ENCODE data around the gene EZR. TPM values are rescaled to one million over a fixed set of nuclear protein-coding genes. Genes with fewer than 3 reads are reported as not detected.
A peak's percentile ranks its signal among the peaks of the same experiment; 100 is the strongest.

The EZR gene
- total RNA-seq, 4 donors from 2014 or later = 83.7 to 168 (median 144) TPM

DNA sequence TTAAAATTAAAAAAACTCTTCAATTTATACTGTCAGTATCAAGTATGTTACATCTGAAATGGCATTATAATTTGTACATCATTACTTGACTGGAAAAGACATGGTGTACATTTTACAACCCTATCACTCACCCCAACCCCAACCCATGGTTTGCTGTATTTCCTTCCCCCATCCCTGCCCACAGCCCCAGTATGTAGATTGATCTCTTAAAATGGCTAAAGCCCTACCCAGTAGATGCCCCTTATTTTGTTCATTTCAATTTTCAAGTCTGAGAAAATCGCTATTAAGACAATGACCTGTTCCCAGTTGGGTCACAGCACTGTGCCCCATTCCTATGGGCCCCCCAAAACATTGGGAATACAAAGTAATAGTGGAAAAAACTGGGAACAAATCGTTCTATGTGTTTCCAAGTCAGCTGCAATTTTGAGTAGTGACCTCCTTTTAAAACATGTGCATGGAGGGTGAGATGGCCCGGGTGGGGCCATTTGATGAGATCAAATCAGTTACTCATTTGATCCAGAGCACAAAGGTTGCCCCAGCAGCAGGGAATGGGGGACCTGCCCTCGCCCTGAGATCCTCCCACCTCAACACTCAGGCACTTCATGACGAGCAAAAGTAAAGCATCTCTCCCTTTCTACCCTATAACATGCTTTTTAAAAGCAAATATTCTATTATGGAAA, 13.3 kb downstream of the EZR start:
- 82 to 87% methylated on average over 5 of the region's 5 CpGs for WGBS, 2 donors
- Histone ChIP-seq H3K4me3 (no peak overlapping the region), H3K4me1 (peaks cover 0 to 60% (median 26%) of the 10 kb centered on the region in 4 donors), H3K36me3 (peaks cover 0 to 10% (median 0%) of the 10 kb centered on the region in 3 donors), H3K9me3 (no peaks in the 10 kb centered on the region), H3K27me3 (no peaks in the 10 kb centered on the region), H3K27ac (no peak overlapping the region)
- no peak for DNase-seq (ENCODE audit: low spot score in 2 of 2)
- no peak for TF ChIP-seq POLR2A (IDR thresholded peaks at IDR 0.05)
- no peak for TF ChIP-seq EP300 (IDR thresholded peaks at IDR 0.05)
- TF ChIP-seq, protein P1, sequence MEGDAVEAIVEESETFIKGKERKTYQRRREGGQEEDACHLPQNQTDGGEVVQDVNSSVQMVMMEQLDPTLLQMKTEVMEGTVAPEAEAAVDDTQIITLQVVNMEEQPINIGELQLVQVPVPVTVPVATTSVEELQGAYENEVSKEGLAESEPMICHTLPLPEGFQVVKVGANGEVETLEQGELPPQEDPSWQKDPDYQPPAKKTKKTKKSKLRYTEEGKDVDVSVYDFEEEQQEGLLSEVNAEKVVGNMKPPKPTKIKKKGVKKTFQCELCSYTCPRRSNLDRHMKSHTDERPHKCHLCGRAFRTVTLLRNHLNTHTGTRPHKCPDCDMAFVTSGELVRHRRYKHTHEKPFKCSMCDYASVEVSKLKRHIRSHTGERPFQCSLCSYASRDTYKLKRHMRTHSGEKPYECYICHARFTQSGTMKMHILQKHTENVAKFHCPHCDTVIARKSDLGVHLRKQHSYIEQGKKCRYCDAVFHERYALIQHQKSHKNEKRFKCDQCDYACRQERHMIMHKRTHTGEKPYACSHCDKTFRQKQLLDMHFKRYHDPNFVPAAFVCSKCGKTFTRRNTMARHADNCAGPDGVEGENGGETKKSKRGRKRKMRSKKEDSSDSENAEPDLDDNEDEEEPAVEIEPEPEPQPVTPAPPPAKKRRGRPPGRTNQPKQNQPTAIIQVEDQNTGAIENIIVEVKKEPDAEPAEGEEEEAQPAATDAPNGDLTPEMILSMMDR (IDR thresholded peaks at IDR 0.05) = no peak

DNA sequence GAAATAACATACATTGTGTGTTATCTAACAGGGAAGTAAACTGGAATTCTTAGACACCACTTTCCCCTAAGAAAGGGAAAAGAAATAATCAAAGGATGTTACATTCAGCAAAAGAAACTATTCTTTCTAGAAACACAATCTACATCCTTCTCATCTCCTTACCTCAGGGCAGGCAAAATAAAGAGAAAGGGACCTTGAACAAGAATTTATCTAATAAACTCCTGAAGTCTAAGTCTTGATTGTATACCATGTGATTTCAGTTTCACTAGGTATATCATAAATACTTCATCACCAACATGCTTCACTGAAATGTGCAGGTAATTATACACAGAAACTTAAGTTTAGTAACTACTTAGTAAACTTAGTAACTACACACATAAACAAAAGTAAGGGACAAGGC, 15.0 kb downstream of the EZR start:
- no peak for DNase-seq (ENCODE audit: low spot score in 2 of 2)
- peaks cover 4 to 66% (median 28%) of the 10 kb centered on the region in 4 donors for H3K4me1 ChIP-seq
- TF ChIP-seq EP300 (IDR thresholded peaks at IDR 0.05) (no peak), POLR2A (IDR thresholded peaks at IDR 0.05) (no peak)
- TF ChIP-seq, protein P1 (IDR thresholded peaks at IDR 0.05) = no peak
- peaks cover 0 to 10% (median 5%) of the 10 kb centered on the region in 3 donors for H3K36me3 ChIP-seq
- H3K9me3 ChIP-seq = no peaks in the 10 kb centered on the region
- peak overlapping the region in 1 of 4 donors; percentile 8 for H3K4me3 ChIP-seq
- peak overlapping the region in 3 of 4 donors; percentile 17 to 71 (median 39) for H3K27ac ChIP-seq
- H3K27me3 ChIP-seq = no peaks in the 10 kb centered on the region

DNA sequence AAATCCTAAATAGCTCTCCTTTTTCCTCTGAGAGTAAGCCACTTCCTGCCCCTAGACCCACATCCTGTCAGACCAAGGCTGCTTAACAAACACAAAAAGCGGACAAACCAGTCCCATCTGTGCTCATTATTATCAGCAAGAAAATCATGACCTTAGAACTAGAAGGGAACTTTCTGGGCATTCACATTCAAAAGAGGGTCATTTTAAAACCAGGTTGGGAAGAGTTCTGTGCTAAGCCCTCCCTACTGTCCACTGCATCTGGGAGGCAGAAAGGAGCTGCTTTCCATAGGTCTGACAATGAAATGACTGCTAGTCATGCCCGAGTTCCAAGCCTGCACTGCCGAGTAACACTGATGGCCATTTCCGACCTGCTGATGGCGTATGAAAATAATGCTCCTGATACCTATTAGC, 15.4 kb downstream of the EZR start:
- Histone ChIP-seq H3K4me1 (peaks cover 4 to 66% (median 33%) of the 10 kb centered on the region in 4 donors), H3K4me3 (peak overlapping the region in 1 of 4 donors; percentile 8), H3K27ac (peak overlapping the region in 3 of 4 donors; percentile 17 to 71 (median 39)), H3K9me3 (no peaks in the 10 kb centered on the region), H3K36me3 (peaks cover 0 to 10% (median 5%) of the 10 kb centered on the region in 3 donors), H3K27me3 (no peaks in the 10 kb centered on the region)
- DNase-seq (ENCODE audit: low spot score in 2 of 2) = no peak
- WGBS, 2 donors = 38 to 58% methylated on average over 5 of the region's 5 CpGs
- TF ChIP-seq, protein P1 (IDR thresholded peaks at IDR 0.05) = no peak
- no peak for TF ChIP-seq POLR2A (IDR thresholded peaks at IDR 0.05)
- no peak for TF ChIP-seq EP300 (IDR thresholded peaks at IDR 0.05)

DNA sequence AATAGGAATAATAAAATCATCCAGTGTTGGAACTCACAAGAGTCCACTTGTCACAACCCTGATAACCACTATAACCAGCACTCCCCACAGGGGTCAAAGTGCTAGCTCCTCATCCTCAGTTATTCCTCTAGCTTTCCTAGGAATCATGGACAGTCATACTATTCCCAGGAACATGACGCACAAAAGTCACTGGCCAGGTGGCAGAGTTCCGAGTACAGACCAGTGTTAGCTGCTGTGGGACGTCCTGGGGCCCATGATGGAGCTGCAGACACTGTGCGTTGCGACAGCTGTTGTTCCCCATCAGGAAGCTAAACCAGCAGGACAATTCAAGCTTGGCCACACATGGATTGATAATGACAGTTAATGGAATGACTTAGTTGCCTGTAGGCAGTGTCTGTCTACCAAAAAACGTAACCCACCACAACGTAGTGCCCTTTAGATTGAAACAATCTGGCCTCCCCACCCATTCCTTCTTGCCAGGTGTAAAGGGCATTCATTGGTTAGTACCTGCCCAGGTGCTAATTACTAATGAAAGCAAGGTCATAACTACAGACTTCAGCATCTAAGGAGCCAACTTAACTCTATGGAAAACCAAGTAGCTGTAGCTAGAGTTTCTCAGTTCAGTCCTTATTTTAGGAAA, 17.4 kb downstream of the EZR start:
- 89 to 95% methylated on average over 7 of the region's 7 CpGs for WGBS, 2 donors
- TF ChIP-seq POLR2A (IDR thresholded peaks at IDR 0.05) (no peak), EP300 (IDR thresholded peaks at IDR 0.05) (peak in 1 of 2 donors; percentile 24)

DNA sequence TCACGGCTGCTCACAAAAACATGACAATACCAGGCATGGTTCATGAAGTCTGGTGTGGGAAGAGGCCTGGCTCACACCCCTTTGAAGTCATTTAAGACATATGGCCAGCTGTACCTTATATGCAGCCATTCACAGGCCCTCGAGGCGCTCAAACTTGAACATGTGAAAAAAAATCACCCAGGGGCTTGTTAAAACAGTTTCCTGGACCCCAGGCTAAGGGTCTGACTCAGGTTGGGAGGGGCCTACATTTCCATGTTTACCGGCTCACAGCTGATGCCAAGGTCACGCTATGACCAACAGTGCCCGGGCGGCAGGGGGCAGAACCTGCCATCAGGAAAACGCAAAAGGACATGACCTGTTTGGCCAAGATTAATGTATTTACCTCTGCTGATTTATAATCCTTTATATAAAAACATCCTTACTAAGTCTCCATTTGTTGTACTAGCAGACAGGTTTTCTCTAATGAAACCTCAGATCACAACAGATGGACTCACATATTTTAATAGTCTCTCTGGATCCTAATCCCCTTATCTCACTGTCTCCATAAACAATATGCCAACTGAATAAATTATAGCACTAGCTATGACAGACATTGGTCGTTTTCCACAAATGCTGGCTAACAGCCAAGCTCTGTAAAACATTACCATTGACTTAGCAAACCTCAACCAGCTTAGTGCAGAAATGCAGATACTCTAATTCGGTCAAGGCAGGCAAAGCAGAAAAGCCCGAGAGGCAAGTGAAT, 19.9 kb downstream of the EZR start:
- Histone ChIP-seq H3K36me3 (peaks cover 0 to 5% (median 0%) of the 10 kb centered on the region in 3 donors), H3K4me1 (peaks cover 4 to 69% (median 46%) of the 10 kb centered on the region in 4 donors), H3K27ac (peak overlapping the region in 2 of 4 donors; percentile 1 to 17), H3K4me3 (no peak overlapping the region), H3K27me3 (no peaks in the 10 kb centered on the region), H3K9me3 (no peaks in the 10 kb centered on the region)
- WGBS, 2 donors = 26 to 36% methylated on average over 11 of the region's 11 CpGs
- no peak for DNase-seq (ENCODE audit: low spot score in 2 of 2)
- TF ChIP-seq, protein P1 (IDR thresholded peaks at IDR 0.05) = no peak
- TF ChIP-seq EP300 (IDR thresholded peaks at IDR 0.05) (no peak), POLR2A (IDR thresholded peaks at IDR 0.05) (no peak)

More for the DNA sequence above, 17.4 kb downstream of the EZR start:
- peak; percentile 37 to 58 for DNase-seq (ENCODE audit: low spot score in 2 of 2)
- Histone ChIP-seq H3K4me1 (peaks cover 4 to 72% (median 46%) of the 10 kb centered on the region in 4 donors), H3K4me3 (no peak overlapping the region), H3K27me3 (no peaks in the 10 kb centered on the region), H3K36me3 (peaks cover 0 to 5% (median 0%) of the 10 kb centered on the region in 3 donors), H3K9me3 (no peaks in the 10 kb centered on the region), H3K27ac (peak overlapping the region in 1 of 4 donors; percentile 52)

All from tibial nerve (tissue), 4 donors.